Suppressor macrophage treated with lipopolysaccharide for 1 hour (primary cell): ENCODE results near the gene IDH2.
A peak's percentile ranks its signal among the peaks of the same experiment; 100 is the strongest.

Experiments used
- DNase-seq, 3 donors: peaks; one replicate each; pipeline ENCODE4 v3.0.0-alpha.2; 2020 to 2022

IDH2 gene

GRCh38 chr15:90083954-90084607 is 18.2 kb downstream of the IDH2 start:
- no peak for DNase-seq

DNA sequence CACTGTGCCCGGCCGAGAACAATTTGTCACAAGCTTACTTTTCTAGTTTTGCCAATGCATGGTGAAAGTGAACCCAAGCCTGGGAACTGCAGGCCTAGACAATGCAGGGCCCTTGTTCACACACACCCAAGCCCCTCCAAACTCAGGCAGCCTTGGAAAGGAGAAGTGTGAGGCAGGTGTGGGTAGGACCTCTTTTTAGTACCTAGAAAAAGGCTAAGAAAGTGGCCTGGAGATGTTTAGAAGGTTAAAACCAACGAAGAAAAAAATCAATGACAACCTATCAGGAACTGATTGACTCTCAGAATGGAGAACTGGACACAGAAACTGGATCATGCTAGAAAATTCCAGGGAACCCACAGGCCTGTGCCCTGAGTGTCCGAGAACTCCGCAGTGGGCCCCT is 18.8 kb downstream of the IDH2 start:
- no peak for DNase-seq

DNA sequence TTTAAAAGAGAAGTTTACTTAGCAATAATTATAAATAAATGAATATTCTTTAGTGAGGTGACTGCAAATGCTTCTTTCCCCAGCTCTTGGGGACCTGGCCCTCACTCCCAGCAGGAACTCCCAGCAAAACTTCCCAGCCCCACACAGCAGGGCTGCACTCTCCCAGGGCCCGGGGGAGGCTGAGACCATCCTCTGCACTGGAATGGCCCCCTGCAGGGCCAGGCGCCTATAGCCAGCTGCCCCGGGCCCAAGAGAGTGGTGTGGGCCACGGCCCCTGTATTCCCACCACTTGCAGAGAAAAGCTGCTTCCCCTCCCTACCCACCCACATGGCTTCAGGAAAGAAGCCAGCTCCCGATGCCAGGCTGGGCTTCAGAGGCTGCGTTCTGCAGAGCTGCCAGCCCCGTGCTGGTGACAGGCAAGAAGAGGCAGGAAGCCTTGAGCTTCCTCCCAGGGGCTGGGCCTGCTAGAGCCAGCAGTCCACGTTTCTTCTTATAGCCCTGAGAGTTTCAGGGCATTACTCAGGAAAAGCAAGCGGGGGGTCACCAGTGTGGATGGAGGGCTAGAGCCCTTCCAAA is 20.0 kb downstream of the IDH2 start:
- peak in 1 of 3 donors; percentile 33 for DNase-seq

GRCh38 chr15:90080818-90081393 is 21.4 kb downstream of the IDH2 start:
- no peak for DNase-seq

- no peak for DNase-seq
These were observed 21.9 kb downstream of the IDH2 start for GRCh38 chr15:90080458-90080755.

DNA sequence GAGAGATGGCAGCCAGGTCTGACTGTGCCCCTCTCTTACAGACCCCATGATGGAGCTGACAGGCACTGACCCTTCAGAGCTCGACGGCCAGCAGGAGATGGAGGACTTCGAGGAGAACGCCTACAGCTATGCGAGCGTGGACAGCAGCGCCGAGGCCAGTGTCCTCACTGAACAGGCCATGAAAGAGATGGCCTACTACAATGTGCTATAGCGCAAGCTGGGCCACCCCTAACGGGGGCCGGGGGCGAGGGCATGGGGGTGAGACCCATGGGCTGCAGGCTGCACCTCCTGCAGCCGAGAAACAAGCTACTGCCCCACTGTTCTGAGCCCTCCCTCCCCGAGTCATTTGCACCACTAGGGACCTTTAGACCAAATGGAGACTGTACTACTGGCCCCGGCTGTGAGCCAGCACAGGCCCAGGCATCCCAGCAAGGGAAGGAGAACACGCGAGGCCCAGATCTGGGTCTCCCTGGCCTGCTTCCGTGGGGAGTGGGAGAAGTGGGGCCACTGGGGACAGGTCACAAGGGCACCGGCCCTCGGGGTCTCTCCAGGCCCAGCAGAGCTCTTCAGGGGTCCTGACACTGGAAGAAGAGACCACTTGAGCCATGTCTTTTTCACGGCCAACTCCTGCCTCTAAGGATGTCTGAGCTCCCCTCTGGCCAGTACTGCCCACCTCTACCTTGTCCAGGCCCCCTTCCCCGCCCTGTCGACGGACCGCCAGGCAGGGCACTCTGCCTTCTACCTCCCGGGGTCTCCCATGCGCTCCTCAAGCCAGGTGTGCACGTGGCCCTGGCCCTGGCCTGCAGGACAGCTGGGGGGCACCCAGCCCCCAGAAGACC is 22.4 kb downstream of the IDH2 start:
- no peak for DNase-seq

DNA sequence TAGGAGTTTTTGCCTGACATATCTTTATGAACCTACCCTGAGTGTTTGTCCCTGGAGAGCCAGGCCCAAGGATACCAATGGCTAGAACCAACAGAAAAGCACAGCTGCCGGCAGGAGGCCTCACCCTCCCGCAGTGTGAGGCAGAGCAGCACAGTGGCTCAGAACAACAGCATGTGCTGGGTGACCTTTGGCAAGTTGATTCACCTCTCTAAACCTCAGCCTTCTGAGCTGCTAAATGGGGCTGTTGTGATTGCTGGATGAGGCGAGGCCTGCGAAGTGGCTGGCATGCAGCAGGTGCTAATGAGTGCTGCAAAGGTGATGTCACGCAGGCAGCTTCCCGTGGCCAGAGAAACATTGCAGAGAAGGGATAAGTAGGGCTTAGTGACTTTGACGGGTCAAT is 23.3 kb downstream of the IDH2 start:
- no peak for DNase-seq

DNA sequence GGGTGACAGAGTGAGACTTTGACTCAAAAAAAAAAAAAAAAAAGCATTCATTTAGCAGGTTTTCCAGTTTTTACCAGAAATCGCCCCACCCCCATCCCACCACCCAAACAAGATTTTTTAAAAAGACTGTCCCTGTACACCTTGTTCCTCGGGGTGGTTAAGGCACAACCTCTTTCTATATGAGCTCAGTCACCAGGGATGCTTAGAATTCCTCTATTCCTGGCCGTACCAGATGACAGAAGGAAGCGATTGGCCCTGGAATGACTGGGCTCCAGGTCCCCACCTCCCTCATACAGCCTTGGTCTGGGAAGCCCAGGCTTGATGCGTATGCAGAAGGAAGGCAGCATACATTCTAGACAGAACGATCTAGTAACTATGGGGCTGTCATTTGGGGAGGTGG is 25.6 kb downstream of the IDH2 start:
- no peak for DNase-seq

GRCh38 chr15:90075420-90076289 is 26.6 kb downstream of the IDH2 start:
- no peak for DNase-seq

DNA sequence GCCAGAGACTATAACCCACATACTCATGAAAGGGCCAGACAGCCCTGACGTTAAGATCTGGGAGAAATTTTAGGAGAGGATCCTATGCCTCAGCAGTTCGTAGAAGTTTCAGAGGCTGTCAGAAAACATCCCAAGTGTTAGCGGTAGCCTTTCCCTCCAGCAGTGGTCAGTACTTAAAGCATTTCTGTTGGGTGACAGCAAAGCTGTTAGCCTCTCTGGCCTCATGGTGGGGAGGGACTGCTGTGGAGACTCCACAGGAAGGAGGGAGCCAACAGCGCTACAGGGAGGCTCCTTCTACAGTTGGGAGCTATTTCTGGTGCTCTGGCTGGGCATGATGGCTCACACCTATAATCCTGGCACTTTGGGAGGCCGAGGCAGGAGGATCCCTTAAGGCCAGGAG is 27.4 kb downstream of the IDH2 start:
- no peak for DNase-seq

- no peak for DNase-seq
These were observed 28.2 kb downstream of the IDH2 start for GRCh38 chr15:90074023-90074422.

DNA sequence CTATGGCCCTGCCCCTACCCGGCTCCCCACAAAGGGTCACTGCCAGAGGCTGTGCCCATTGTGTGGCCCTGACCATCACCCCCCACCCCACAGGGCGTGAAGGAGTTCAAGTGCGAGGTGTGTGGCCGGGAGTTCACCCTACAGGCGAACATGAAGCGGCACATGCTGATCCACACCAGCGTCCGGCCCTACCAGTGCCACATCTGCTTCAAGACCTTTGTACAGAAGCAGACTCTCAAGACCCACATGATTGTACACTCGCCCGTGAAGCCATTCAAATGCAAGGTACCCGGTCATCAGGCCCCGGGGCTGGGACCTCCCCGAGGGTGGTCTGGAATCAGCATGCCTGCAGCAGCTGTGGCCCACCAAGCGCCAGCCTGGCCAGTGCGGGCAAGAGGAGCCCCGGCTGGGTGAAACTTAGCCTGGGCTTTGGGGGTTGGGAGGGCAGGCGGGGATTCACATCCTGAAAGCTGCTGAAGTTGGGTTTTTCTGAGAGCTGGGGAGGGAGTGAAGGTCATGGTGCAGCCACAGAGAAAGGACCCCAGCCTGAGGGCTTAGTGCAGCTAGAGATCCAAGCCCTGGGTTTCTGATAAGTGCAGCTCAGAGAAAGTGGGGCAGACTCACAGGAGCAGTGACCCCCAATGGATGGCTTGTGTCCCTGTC is 29.2 kb downstream of the IDH2 start:
- no peak for DNase-seq

GRCh38 chr15:90071220-90071807 is 31.0 kb downstream of the IDH2 start:
- peak; percentile 94 to 95 (median 94) for DNase-seq

DNA sequence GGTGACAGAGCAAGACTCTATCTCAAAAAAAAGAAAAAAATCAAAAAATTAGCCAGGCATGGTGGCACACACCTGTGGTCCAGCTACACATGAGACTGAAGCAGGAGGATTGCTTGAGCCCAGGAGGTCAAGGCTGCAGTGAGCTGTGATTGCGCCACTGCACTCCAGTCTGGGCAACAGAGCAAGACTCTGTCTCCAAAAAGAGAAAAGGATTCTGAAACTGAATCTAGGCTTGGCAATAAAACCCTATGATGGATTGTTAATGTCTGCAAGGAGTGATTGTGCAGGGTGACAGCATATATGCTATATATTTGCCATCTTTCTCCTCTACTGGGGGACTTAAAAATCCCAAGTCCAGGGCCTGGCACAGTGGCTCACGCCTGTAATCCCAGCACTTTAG is 31.6 kb downstream of the IDH2 start:
- DNase-seq = peak in 2 of 3 donors; percentile 38 to 65

DNA sequence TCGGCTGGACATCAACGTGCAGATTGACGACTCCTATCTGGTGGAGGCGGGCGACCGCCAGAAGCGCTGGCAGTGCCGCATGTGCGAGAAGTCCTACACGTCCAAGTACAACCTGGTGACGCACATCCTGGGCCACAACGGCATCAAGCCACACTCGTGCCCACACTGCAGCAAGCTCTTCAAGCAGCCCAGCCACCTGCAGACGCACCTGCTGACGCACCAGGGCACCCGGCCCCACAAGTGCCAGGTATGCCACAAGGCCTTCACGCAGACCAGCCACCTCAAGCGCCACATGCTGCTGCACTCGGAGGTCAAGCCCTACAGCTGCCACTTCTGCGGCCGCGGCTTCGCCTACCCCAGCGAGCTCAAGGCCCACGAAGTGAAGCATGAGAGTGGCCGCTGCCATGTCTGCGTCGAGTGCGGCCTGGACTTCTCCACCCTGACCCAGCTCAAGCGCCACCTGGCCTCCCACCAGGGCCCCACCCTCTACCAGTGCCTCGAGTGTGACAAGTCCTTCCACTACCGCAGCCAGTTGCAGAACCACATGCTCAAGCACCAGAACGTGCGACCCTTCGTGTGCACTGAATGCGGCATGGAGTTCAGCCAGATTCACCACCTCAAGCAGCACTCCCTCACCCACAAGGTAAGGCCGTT is 34.2 kb downstream of the IDH2 start:
- no peak for DNase-seq

GRCh38 chr15:90067181-90067952 is 34.9 kb downstream of the IDH2 start:
- DNase-seq = no peak

- no peak for DNase-seq
These were observed 36.6 kb downstream of the IDH2 start for GRCh38 chr15:90065682-90066049.

DNA sequence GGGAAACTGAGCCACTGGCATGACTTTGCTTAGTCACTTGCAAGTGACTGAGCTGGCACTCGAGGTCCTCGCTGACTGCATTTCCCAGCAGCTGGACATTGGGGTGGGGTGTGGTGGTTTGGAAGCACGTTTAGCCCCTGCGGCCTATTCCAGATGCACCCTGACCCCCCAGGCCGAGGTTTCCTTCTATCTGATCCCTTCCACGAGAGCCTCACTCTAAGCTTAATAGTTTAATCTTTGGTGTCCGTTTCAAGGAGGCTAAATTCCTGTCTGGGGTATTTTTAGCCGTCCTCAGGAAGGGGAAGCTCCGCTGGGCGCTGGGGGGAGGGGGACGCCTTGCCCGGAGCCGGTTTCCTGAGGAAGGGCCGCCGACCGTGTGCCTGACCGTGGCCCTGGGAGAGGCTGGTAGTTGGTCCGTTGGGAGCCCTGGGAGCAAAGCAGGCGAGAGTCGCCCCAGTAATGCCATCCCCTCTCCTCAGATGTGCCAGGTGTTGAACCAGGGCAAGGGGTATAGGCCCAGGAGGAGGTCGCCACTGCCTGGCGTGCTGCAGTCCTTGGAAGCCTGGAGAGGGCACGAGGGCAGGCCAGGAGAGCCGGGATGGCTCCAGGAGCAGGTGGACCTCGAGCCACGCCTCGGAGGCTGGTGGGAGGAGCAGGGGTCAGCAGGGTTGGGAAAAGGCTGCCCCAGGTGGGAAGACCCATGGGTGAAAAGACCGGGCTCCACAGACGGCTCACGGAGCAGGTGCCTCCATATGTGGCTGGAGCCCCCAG is 37.2 kb downstream of the IDH2 start:
- peak; percentile 64 to 82 (median 73) for DNase-seq

GRCh38 chr15:90063770-90064247 is 38.5 kb downstream of the IDH2 start:
- peak; percentile 84 to 94 (median 85) for DNase-seq
